ENCODE measurements around the gene HS1BP3. TPM values are rescaled to one million over a fixed set of nuclear protein-coding genes. Genes with fewer than 3 reads are reported as not detected.

Gene HS1BP3
- total RNA-seq, 1 experiment from 2014 or later: 5.7 TPM

DNA sequence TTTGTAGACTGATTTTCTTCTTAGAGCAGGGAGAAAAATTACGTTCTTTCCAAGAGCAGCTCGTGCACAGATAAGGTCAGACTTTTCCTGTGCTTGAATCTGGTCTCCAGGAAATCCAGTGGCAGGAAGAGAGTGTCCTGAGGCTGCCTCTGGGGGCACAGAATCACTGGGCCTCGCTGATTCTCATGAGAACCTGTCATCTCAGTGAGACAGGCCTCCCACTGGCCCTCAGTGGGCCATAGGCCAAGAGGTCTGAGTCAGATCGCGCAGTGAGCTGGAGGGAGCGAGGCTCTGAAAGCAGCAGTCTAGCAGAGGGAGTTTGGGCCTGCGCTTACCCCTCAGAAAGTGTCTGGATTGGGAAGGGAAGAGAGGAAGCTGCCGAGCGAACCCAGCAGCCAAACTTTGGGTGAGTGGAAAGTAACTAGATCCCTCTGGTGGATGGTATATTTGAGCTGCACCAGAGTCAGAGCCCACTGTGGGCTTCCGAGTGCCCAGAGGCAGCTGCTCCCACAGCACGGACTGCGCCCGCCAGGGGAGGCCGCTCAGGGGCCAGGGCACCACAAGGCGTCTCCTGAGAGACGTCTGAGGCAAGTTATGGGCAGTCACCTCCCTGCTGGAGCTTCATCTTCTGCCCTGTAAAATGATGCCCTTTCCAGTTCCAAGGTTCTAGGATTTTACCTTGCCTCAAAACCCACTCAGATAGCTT is 24.2 kb upstream of the HS1BP3 start:
- peak; percentile 13 for DNase-seq (ENCODE audit: low spot score)

DNA sequence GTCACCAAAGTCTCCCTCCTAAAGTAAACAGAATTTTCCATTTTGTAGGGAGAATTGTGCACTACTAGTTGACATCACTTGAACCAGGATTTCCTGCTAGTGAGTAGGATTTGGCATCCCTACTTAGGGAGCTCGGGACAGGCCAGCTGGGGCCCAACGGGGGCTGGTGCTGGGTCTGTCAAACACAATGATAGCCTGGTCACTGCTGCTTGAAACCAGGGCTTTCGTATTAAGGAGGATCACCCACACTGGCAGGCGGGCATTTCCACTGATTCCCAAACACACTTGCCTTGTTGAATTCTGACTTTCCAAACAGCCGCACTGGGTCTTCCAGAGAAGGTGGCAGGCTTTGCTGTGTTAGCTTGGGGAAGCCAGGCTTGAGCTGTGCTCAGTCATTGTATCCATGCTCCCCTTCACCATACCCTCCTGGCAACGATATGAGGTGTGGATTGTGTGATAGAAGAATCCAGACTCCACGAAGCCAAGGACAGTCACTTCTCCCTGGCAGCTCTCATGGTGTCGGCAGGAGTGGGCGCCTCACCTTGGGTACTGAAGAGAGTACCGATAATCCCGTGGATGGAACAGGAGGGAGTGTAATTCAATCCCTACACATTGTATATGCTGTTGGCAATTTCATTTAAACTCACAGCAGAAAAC is 23.5 kb upstream of the HS1BP3 start:
- DNase-seq (ENCODE audit: low spot score): no peak

DNA sequence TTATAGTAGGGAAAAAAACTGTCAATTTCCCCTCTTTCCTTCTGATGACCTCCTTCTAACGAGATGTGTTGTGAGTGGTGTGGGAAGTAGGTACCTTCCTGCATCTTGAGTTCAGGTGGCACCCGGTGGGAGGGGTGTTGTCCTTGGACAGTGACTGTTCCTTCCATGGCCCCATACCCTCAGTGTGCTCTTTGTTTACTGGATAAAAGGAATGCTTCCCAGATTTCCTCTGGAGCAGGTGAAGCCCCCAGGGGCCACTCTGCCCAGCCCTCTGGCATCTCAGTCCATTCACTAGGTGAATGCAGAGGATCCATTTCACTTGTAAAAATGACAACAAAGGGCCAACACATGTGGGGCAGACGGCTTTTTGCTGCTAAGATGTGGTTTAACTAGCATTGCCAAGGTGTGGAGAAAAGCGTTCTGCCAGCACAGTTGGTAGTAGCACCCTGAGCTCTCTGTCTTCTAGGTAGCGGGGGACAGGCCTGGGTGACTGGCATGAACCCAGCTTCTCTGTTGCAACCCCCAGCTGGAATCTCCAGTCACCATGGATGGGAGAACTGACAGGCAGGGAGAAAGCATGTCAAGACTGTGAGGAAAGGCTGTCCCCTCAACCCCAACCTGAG is 22.9 kb upstream of the HS1BP3 start:
- DNase-seq (ENCODE audit: low spot score): no peak

DNA sequence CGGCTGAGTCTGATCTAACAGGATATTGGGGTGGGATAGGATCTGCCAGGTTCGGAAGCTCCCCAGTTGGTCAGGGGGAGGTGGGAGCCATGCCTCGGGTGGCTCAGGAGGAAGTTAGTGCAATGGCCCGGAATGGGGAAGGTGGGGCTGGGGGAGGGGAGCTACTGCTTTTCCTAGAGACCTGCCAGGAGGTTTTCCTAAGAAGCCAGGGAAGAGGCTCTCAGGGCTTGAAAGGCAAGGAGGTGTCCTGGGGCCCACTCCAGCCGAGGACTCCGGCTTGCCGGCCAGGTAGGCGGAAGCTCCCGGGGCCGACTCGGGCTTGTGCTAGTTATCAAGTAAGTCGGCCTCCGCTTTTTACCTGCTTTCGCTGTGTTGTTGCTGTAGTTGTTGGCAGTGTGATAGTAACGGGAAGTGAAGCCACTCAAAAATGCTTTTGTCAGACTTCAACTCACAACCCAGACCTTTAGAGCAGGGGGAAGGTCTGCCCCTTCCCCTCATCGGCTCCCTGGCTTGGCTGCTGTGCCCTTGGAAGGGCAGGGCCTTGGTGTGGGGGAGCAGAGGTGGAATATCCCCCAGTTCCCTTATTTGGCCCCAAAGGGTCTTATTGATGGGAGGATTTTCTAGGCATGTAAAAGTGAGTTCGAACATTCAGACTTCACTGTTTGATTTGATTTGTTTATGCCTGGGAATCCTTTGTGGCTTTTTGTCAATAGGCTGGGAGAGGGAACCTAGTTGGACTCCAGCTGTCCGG is 21.5 kb upstream of the HS1BP3 start:
- no peak for DNase-seq (ENCODE audit: low spot score)

DNA sequence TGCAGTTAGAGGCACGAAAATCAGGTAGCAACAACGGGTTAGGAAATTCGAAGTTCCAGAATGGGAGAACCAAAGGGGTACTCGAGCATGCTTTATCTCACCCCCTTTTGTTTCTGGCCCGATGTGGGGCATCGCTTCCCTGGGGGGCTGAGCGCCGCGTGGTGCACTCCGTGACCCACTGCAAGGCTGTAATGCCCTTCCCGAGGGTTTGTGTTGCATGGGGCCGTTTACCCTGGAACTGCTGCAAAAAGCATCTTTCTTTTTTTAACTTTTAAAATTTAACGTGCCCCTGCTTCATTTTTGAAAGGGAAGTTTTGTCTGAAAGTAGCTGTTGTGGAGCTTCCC is 20.8 kb upstream of the HS1BP3 start:
- DNase-seq (ENCODE audit: low spot score): no peak

DNA sequence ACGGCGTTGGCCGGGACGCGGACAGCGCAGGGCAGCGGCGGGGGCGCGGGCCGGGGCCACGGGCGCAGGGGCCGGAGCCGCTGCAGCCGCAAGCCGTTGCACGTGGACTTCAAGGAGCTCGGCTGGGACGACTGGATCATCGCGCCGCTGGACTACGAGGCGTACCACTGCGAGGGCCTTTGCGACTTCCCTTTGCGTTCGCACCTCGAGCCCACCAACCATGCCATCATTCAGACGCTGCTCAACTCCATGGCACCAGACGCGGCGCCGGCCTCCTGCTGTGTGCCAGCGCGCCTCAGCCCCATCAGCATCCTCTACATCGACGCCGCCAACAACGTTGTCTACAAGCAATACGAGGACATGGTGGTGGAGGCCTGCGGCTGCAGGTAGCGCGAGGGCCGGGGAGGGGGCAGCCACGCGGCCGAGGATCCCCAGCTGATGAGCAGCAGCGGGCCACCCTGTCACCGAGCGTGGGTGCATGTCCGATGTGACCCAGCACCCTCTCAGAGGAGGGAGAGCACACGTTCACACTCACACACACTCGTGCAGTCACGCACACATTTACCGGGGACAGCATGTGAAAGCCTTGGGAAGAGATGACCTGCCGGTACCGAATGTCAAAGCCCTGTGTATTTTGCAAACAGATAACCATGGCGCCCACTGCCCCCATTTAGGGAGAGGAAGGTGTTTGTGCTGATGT is 20.3 kb upstream of the HS1BP3 start:
- DNase-seq (ENCODE audit: low spot score): no peak

DNA sequence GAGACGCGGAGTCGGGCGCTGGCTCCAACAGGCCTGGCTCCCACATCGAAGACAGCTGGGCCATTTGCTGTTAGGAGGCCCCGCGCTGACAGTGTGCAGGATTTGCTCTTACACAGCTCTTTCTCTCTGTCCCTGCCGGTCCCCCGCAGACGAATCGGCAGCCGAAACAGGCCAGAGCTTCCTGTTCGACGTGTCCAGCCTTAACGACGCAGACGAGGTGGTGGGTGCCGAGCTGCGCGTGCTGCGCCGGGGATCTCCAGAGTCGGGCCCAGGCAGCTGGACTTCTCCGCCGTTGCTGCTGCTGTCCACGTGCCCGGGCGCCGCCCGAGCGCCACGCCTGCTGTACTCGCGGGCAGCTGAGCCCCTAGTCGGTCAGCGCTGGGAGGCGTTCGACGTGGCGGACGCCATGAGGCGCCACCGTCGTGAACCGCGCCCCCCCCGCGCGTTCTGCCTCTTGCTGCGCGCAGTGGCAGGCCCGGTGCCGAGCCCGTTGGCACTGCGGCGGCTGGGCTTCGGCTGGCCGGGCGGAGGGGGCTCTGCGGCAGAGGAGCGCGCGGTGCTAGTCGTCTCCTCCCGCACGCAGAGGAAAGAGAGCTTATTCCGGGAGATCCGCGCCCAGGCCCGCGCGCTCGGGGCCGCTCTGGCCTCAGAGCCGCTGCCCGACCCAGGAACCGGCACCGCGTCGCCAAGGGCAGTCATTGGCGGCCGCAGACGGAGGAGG is 19.6 kb upstream of the HS1BP3 start:
- no peak for DNase-seq (ENCODE audit: low spot score)

DNA sequence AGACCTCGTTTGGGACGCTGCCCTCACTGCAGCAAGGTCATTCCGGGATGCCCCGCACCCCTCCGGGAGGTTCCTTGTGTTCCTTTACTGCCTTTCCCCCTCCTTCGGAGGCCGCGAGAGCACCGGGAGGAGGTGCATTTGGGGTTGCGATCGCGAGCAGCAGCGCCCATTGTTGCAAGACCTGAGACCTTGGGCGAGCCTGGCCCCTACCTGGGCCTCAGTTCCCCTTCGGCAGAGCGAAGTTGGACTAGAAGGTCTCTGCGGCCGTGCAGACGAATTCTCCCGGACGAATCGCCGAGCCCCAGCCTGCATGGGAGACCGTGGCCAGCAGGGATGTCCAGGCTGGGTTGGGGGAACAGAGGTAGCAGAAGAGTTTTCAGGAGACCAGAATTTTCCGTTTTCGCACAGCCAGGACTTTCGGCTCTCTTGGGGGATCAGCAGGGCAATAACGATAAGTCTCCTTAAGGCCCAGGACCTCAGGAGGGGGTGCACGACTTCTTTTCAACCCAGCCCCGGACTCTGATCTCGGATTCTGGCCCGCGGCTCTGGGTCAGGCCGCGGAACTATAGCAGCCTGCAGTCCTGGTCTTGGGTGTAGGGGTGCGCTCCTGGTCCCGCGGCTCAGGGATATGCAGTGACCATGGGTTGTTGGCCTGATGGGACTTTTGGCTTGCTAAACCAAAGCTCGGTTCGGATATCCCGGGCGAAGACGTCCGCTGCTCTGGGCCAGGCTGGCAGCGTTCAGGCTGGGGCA is 18.8 kb upstream of the HS1BP3 start:
- no peak for DNase-seq (ENCODE audit: low spot score)

DNA sequence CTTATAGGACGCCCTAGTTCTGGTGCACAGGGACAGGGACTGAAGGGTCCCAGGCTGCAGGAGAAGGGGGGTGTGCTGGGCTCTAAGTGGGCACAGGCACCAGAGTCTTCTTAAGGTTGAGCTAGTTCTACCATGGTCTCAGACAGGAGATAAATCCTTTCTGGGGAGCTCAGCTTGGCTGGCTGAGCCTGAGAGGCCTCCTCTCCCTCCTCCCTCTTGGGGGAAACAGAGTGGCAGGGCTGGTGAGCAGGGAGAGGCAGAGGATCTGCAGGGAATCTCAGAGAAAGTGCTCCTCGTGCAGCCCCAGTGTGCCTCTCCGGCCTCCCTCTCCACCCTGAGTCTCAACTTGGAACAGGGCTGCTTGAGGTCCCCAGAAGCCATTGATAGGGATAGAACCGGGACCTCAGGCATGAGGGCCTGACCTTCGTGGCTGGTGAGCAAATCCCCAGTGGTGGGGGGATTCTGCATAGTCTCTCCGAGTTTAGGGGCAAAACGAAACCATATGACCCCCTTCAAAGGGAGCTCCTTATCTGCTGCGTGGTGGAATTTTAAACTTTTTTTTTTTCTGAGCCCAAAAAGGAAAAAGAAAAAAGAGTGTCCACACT is 18.1 kb upstream of the HS1BP3 start:
- DNase-seq (ENCODE audit: low spot score): no peak

DNA sequence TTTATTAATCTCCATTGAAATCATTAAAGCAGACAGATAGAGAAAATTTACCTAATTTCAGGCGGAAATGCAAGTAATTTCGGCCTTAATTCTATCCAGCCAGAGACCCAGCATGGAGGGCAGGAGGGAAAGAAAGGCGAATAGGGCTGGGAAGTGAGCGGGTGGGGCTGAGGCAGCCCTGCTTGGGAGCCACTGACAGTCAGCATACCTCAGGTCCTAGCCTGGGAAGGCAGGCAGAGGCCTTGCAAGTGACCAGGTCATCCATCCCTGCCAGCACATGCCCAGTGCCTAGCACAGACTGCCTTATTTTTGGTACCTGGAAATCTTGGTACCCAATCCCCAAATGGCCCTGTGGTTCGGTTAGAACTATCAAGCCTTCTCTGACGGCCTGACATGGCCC is 17.6 kb upstream of the HS1BP3 start:
- DNase-seq (ENCODE audit: low spot score): no peak

DNA sequence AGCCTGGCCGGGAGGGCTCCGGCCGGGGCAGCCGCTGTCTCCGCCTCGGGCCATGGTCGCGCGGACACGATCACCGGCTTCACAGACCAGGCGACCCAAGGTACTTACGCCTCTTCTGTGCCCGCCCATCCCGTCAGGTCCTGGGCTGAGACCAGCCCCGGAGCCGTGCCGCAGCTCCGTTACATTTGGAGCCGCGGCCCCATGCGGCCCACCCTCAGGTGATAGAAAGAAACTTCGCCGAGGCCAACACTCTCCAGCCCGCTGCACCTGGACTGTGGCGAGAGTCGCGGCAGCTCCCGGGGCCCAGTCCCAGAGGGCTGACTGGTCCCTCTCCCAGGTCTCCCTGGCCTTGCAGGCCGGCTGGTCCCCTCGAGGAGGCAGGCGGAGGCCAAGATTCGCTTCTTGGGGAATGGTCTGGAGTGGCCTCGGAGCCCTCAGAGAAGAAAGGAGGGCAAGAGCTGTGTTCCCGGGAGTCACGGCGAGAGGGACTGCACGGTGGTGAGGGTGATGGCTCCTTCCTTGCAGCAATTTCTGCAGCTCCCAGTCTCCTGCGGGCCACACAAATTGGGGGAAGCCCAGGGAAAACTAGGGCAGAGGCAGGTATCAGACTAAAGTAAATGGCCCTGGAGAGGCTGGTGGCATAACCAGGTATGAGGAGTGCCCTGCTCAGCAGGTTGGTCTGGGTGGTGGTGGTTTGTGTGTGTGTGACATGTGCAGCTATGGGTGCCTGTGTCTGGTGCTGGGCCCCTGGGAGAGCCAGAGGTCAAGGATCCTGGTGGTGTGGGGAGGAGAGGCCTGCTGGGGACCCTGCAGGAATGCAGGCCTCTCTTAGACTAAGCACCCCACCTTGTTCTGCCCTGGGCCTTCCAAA is 16.9 kb upstream of the HS1BP3 start:
- DNase-seq (ENCODE audit: low spot score): no peak

DNA sequence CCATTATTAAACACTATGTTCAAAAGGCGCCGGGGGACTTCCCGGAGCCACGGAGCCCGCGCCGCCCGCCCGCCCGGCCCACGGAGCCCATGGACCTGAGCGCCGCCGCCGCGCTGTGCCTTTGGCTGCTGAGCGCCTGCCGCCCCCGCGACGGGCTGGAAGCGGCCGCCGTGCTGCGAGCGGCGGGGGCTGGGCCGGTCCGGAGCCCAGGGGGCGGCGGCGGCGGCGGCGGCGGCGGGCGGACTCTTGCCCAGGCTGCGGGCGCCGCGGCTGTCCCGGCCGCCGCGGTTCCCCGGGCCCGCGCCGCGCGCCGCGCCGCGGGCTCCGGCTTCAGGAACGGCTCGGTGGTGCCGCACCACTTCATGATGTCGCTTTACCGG is 16.2 kb upstream of the HS1BP3 start:
- no peak for DNase-seq (ENCODE audit: low spot score)

DNA sequence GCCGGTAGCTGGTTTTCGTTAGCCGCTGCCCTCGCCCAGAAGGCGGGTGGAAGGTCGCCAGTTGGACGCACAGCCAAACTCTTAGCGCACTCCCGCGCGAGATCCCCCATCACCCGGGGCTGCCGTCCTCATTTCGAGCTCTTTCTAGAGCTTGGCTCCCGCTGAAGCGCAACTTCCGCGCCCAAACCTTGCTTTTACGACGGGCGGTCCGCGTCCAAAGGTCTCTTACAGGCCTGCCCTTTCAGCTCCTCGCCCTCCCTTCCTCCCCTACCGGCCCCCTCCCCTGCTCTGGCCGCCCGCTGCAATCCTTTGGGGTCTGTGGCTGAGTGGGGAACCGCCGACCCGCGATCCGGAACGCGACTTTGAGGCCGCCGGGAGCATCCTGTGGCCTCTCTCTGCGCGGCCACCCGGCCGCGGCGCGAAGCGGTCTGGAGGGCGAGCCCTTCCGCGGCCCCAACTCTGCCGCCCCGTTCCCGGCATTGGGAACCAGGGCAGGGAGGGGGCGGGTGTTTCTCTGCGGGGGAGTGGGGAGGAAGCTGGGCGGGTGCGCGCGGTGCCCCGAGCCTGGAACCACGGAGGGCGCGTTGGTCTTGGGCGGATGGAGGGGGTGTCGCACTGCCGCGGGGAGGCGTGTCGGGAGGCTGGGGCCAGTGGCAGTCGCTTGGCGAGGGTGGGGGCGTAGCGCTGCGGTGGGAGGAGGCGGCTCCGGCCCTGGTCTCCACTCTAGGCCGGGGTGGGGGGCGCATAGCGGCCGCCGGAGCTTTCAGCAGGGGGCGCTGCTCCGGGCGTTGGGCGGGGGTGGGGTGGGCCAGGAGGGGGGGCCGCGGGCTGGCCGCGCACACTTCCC is 15.6 kb upstream of the HS1BP3 start, which contains the start of gene GDF7:
Gene GDF7, plus strand, starts transcription at position 841 of the 847 bp plus-strand sequence. CDS start 96 bp downstream, outside the sequence.
- no peak for DNase-seq (ENCODE audit: low spot score)

DNA sequence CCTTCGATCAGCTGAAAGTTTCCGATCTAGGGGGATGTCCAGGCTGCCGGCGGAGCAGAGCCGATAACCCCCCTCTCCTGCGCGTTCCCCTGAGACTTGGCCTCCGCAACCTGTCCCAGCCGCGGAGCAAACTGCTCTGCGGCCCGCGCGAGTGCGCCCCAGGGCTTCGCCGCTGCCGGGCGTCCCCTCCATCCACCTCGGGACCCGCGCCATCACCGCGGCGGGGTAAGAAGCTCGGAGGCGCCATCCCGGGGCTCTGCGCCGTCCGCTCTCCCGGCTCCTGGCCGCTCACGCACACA is 15.1 kb upstream of the HS1BP3 start:
- no peak for DNase-seq (ENCODE audit: low spot score)

DNA sequence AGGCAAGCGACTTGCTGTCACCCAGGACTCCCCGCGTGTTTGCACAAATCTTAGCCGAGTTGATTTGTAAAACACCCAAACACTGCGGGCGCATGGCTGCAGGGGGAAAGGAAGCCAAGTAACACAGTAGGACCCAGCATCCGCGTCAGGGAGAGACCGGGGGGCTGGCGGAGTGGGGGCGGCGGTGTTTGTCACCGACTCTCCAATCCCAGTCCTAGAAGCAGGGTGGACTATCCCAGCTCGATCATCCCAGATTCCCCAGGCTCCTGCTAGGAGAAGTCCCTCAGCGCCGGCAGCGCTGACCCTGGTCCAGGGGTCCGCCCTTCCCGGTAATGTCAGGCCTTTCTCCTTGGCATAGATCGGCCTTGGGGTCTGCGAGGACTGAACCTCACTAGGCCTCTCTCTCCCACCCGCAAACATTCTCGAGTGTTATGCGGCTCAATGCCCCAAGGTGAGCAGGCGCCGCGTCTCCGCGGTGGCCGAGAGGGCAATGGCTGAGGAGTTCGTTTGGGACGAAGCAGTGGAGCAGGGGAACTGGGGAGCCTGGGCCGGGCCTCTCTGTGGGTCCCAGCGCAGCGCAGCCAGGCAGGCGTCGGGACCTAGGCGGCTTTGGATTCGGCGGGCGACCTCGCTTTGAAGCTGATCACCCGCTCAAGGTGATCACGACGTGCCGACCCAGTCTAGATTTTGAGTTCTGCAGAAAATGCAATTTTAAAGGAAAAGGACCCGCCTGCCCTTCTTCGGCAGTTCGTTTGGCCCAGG is 14.5 kb upstream of the HS1BP3 start:
- DNase-seq (ENCODE audit: low spot score): no peak

DNA sequence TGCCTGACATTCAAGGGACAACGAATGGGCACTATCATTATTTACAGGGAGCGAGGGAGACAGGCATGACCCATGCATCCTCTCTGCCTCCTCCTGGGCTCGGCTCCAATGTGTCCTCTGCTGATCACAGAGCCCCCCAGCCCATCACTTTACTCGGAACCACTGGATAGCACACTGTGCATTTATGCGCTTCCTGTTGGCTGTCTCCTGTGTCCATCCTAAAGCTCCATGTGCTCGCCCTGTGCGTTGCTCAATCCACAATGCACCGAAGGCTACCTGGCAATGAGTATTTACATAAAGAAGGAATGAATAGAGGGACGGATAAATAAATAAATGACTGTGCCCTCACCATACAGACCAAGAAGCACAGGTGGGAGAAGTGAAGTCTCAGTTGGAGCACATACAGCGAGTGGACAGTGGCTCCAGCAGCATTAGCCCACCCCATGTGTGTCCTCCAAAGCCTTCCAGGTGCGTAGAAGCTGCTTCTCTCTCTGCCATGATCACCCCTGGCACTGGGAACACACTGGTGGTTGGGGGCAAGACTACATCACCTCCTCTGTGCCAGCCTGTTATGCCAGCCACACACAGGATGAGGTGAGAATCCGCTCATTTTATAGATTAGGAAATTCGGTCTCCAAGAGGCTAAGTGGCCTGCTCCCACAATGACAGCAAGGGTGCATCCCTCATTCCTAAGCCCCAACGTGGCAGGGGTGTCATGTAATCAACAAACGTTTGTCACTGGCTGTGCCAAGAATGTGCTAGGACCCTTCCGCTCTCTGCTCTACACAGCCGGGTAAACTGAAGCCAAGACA is 13.7 kb upstream of the HS1BP3 start:
- no peak for DNase-seq (ENCODE audit: low spot score)

DNA sequence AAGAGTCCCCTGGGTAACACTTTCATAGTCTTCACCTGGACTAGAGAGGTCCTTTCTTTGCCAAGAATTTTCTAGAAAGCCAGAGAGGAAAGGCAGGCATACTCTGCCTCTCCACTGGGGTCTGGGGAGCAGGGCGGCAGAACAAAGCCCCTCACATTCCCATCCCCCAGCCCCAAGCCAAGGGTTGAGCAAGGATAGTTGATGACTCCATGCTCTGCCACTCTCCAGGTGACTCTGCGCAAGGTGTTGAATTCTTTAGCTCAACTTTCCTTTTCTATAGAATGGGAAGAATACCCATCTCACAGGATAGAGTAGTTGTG is 13.1 kb upstream of the HS1BP3 start:
- DNase-seq (ENCODE audit: low spot score): no peak

All from H4 (cell line).